H1 (cell line): ENCODE results near the gene CASK. TPM values are rescaled to one million over a fixed set of nuclear protein-coding genes. Genes with fewer than 3 reads are reported as not detected.

ENCODE experiments used
- CBX5 ChIP-seq: fragments of 300-800, 300-1000 bp; sonication (generic); IDR thresholded peaks from 2 replicates; pipeline ENCODE4 v1.7.1; 2016; ENCODE audit warnings: antibody characterized with exemption, low read length, low read depth
- CTBP2 ChIP-seq: IDR thresholded peaks from 2 replicates; pipeline ENCODE4 v1.7.0; 2011; ENCODE audit warnings: borderline replicate concordance, mild to moderate bottlenecking, moderate library complexity, mixed read lengths, low read length; ENCODE audit not compliant: insufficient read depth, insufficient read length
- HDAC2 ChIP-seq, 2 experiments: fragments of 300-600 bp in 1 of 2; sonication (generic) in 1 of 2; IDR thresholded peaks; 2 replicates each; pipeline ENCODE4 v1.6.1; 2011 to 2012; ENCODE audit warnings: low read depth in 2 of 2, low read length in 2 of 2, mild to moderate bottlenecking in 2 of 2, moderate library complexity in 2 of 2, borderline replicate concordance in 1 of 2, inconsistent platforms in 1 of 2
- KDM4A ChIP-seq: IDR thresholded peaks from one replicate; pipeline ENCODE4 v1.7.1; 2012; ENCODE audit warnings: low read depth, mild to moderate bottlenecking, moderate library complexity, low read length, inconsistent platforms; ENCODE audit not compliant: severe bottlenecking
- KDM5A ChIP-seq: fragments of 200-600 bp; IDR thresholded peaks from 2 replicates; pipeline ENCODE4 v1.7.1; 2012; ENCODE audit warnings: mild to moderate bottlenecking, low read length, inconsistent platforms, mixed read lengths
- POU5F1 ChIP-seq: IDR thresholded peaks from 2 replicates; pipeline ENCODE4 v1.6.1; 2011; ENCODE audit warnings: low read depth, mild to moderate bottlenecking, low read length, moderate library complexity
- polyA plus RNA-seq, 7 experiments: library from polyadenylated mRNA; depleted of rRNA in 3 of 7; stranded (reverse) in 5 of 7; unstranded in 2 of 7; fragments of >200 nt in 5 of 7; fragments of 200-250 nt in 2 of 7; gene quantifications; 1 replicate in 5 of 7; 2 replicates in 1 of 7; 4 replicates in 1 of 7; pipeline versions ENCODE4 v1.2.1 to v1.2.3, GENCODE V29; 2011 to 2013; ENCODE audit warnings: missing spikeins in 2 of 7, mixed read lengths in 2 of 7
- total RNA-seq: library from RNA; stranded (reverse); fragmentation: NEBNext Ultra II Directional; extraction: Animal tissue kit (Norgen Biotek cat#: 25700); gene quantifications from 2 replicates; pipeline ENCODE4 v1.2.1, GENCODE V29; 2021
- TF ChIP-seq, protein P1 (sequence below): fragments of 300-600 bp; sonication (generic); IDR thresholded peaks from 2 replicates; pipeline ENCODE4 v1.7.1; 2012; ENCODE audit warnings: low read length, moderate library complexity, mild to moderate bottlenecking, inconsistent platforms; ENCODE audit not compliant: insufficient replicate concordance

The CASK gene
- total and polyA plus RNA-seq, 2 of the 8 experiments (the other 6 are each of a cell fraction or from before 2014, with no cell fraction given): 21.6 to 55.1 TPM

DNA sequence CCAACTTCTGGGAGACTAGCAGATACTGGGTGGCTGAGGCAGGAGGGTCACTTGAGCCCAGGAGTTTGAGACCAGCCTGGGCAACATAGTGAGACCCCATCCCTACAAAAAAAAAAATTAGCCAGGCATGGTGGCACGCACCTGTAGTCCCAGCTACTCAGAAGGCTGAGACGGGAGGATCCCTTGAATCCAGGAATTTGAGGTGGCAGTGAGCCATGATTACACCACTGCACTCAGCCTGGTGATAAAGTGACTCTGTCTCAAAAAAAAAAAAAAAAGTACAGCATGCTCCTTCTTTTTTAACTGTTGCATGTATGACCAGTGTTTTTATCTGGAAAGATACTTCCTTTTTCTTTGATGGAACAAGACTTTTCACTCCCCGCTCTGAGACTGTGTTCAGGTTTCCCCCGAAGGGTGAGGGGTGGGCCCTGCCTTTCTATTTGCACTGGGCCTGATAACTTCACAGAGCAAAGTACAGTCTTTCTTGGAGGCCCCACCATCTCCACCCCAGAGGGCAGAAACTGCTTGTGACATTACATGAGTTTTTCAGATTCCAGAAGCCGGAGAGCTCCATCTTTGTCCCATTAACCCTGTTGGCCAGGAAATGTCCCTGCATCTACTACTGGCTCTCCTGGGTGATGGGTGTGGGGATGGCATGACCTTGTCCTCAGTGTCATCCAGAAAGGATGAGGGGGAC, 441.1 kb downstream of the CASK start (continued):
- TF ChIP-seq, protein P1, sequence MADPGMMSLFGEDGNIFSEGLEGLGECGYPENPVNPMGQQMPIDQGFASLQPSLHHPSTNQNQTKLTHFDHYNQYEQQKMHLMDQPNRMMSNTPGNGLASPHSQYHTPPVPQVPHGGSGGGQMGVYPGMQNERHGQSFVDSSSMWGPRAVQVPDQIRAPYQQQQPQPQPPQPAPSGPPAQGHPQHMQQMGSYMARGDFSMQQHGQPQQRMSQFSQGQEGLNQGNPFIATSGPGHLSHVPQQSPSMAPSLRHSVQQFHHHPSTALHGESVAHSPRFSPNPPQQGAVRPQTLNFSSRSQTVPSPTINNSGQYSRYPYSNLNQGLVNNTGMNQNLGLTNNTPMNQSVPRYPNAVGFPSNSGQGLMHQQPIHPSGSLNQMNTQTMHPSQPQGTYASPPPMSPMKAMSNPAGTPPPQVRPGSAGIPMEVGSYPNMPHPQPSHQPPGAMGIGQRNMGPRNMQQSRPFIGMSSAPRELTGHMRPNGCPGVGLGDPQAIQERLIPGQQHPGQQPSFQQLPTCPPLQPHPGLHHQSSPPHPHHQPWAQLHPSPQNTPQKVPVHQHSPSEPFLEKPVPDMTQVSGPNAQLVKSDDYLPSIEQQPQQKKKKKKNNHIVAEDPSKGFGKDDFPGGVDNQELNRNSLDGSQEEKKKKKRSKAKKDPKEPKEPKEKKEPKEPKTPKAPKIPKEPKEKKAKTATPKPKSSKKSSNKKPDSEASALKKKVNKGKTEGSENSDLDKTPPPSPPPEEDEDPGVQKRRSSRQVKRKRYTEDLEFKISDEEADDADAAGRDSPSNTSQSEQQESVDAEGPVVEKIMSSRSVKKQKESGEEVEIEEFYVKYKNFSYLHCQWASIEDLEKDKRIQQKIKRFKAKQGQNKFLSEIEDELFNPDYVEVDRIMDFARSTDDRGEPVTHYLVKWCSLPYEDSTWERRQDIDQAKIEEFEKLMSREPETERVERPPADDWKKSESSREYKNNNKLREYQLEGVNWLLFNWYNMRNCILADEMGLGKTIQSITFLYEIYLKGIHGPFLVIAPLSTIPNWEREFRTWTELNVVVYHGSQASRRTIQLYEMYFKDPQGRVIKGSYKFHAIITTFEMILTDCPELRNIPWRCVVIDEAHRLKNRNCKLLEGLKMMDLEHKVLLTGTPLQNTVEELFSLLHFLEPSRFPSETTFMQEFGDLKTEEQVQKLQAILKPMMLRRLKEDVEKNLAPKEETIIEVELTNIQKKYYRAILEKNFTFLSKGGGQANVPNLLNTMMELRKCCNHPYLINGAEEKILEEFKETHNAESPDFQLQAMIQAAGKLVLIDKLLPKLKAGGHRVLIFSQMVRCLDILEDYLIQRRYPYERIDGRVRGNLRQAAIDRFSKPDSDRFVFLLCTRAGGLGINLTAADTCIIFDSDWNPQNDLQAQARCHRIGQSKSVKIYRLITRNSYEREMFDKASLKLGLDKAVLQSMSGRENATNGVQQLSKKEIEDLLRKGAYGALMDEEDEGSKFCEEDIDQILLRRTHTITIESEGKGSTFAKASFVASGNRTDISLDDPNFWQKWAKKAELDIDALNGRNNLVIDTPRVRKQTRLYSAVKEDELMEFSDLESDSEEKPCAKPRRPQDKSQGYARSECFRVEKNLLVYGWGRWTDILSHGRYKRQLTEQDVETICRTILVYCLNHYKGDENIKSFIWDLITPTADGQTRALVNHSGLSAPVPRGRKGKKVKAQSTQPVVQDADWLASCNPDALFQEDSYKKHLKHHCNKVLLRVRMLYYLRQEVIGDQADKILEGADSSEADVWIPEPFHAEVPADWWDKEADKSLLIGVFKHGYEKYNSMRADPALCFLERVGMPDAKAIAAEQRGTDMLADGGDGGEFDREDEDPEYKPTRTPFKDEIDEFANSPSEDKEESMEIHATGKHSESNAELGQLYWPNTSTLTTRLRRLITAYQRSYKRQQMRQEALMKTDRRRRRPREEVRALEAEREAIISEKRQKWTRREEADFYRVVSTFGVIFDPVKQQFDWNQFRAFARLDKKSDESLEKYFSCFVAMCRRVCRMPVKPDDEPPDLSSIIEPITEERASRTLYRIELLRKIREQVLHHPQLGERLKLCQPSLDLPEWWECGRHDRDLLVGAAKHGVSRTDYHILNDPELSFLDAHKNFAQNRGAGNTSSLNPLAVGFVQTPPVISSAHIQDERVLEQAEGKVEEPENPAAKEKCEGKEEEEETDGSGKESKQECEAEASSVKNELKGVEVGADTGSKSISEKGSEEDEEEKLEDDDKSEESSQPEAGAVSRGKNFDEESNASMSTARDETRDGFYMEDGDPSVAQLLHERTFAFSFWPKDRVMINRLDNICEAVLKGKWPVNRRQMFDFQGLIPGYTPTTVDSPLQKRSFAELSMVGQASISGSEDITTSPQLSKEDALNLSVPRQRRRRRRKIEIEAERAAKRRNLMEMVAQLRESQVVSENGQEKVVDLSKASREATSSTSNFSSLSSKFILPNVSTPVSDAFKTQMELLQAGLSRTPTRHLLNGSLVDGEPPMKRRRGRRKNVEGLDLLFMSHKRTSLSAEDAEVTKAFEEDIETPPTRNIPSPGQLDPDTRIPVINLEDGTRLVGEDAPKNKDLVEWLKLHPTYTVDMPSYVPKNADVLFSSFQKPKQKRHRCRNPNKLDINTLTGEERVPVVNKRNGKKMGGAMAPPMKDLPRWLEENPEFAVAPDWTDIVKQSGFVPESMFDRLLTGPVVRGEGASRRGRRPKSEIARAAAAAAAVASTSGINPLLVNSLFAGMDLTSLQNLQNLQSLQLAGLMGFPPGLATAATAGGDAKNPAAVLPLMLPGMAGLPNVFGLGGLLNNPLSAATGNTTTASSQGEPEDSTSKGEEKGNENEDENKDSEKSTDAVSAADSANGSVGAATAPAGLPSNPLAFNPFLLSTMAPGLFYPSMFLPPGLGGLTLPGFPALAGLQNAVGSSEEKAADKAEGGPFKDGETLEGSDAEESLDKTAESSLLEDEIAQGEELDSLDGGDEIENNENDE: no peak
- no peak for TF ChIP-seq KDM4A
- TF ChIP-seq POU5F1: no peak
- no peak for TF ChIP-seq KDM5A
- TF ChIP-seq CBX5: no peak
- no peak for TF ChIP-seq CTBP2
- TF ChIP-seq HDAC2 (IDR thresholded peaks at IDR 0.05; ENCODE audit: borderline replicate concordance in 1 of 2, low read depth in 2 of 2, low read length in 2 of 2): no peak
